Hepatocyte (in vitro differentiated cells): ENCODE measurements around the gene JDP2. TPM values are rescaled to one million over a fixed set of nuclear protein-coding genes. Genes with fewer than 3 reads are reported as not detected.
A peak's percentile ranks its signal among the peaks of the same experiment; 100 is the strongest.
"Not testable (repeated sequence)": the region's sequence is repeated elsewhere in the genome, so short reads cannot be mapped to it uniquely, and the experiment has no call there.

Experiments
- DNase-seq: peaks from one replicate; pipeline ENCODE4 v3.0.0-alpha.2; 2016; ENCODE audit warnings: low spot score
- H2AFZ ChIP-seq: fragments of 200-600 bp; sonication (generic); 2 replicates; pipeline ENCODE4 v1.6.0; 2016; ENCODE audit warnings: antibody characterized with exemption, mild to moderate bottlenecking
- H3K27ac ChIP-seq: fragments of 200-600 bp; sonication (generic); 2 replicates; pipeline ENCODE4 v1.5.1; 2016; ENCODE audit warnings: mild to moderate bottlenecking
- H3K27me3 ChIP-seq: fragments of 200-600 bp; sonication (generic); 2 replicates; pipeline ENCODE4 v1.6.1; 2016
- H3K36me3 ChIP-seq: fragments of 200-600 bp; sonication (generic); replicated peaks from 2 replicates; pipeline ENCODE4 v1.5.1; 2016; ENCODE audit warnings: low read depth; ENCODE audit not compliant: insufficient read depth
- H3K4me1 ChIP-seq: fragments of 200-600 bp; sonication (generic); 2 replicates; pipeline ENCODE4 v1.5.1; 2016; ENCODE audit warnings: mild to moderate bottlenecking, moderate library complexity; ENCODE audit not compliant: insufficient read depth
- H3K4me2 ChIP-seq: fragments of 200-600 bp; sonication (generic); 2 replicates; pipeline ENCODE4 v1.6.0; 2016
- H3K4me3 ChIP-seq: fragments of 200-600 bp; sonication (generic); 2 replicates; pipeline ENCODE4 v1.5.1; 2016; ENCODE audit warnings: mild to moderate bottlenecking
- H3K79me2 ChIP-seq: fragments of 200-600 bp; sonication (generic); 2 replicates; pipeline ENCODE4 v1.6.0; 2017; ENCODE audit warnings: mild to moderate bottlenecking
- H3K9me2 ChIP-seq: fragments of 200-600 bp; sonication (generic); replicated peaks from 2 replicates; pipeline ENCODE4 v1.6.0; 2017; ENCODE audit warnings: mild to moderate bottlenecking; ENCODE audit not compliant: insufficient read depth
- H3K9me3 ChIP-seq: fragments of 200-600 bp; sonication (generic); 2 replicates; pipeline ENCODE4 v1.5.1; 2016; ENCODE audit warnings: low read depth, mild to moderate bottlenecking
- H4K20me1 ChIP-seq: fragments of 200-600 bp; sonication (generic); 2 replicates; pipeline ENCODE4 v1.6.0; 2016; ENCODE audit warnings: mild to moderate bottlenecking; ENCODE audit not compliant: insufficient read depth, poor library complexity, severe bottlenecking
- CTCF ChIP-seq: fragments of 200-600 bp; sonication (generic); IDR thresholded peaks from 2 replicates; pipeline ENCODE4 v1.5.1; 2016; ENCODE audit warnings: antibody characterized with exemption, mild to moderate bottlenecking; ENCODE audit not compliant: poor library complexity
- EZH2 ChIP-seq: fragments of 200-600 bp; sonication (generic); IDR thresholded peaks from 2 replicates; pipeline ENCODE4 v1.6.1; 2016; ENCODE audit warnings: antibody characterized with exemption, mild to moderate bottlenecking, borderline replicate concordance
- EZH2phosphoT487 ChIP-seq: fragments of 200-600 bp; sonication (generic); IDR thresholded peaks from one replicate; pipeline ENCODE4 v1.6.1; 2018; ENCODE audit warnings: antibody characterized with exemption, mild to moderate bottlenecking, low read depth, moderate library complexity; ENCODE audit not compliant: unreplicated experiment, severe bottlenecking
- WGBS: methylation state at CpG from one replicate; pipeline ENCODE4 v1.1.6; 2016; ENCODE audit warnings: low lambda C conversion rate; ENCODE audit errors: missing lambda C conversion rate; 5-methylcytosine and 5-hydroxymethylcytosine counted together
- polyA plus RNA-seq: library from polyadenylated mRNA; unstranded; fragments of >200 nt; fragmentation: Nextera tagmentation; extraction: Ambion mirVana; gene quantifications from 2 replicates; pipeline ENCODE4 v1.2.1, GENCODE V29; 2016
- total RNA-seq: library from RNA; depleted of rRNA; stranded (reverse); fragments of >200 nt; gene quantifications from 2 replicates; pipeline ENCODE4 v1.2.3, GENCODE V29; 2014

The JDP2 gene
- total and polyA plus RNA-seq, 2 experiments from 2014 or later, result 68.9 to 85.4 TPM

- 74% methylated on average over 2 of the region's 2 CpGs for WGBS
- no peak overlapping the region for H3K4me2 ChIP-seq
These were observed 47.2 kb upstream of the JDP2 start for GRCh38 chr14:75380656-75381055.

GRCh38 chr14:75381642-75382041 lies 46.2 kb upstream of the JDP2 start:
- Histone ChIP-seq H2AFZ (no peak overlapping the region), H3K27me3 (no peaks in the 10 kb centered on the region), H3K4me2 (no peak overlapping the region), H3K4me1 (peaks cover 10% of the 10 kb centered on the region), H3K27ac (no peak overlapping the region), H3K36me3 (no peaks in the 10 kb centered on the region), H4K20me1 (no peaks in the 10 kb centered on the region), H3K9me3 (no peaks in the 10 kb centered on the region), H3K9me2 (no peaks in the 10 kb centered on the region), H3K4me3 (no peak overlapping the region), H3K79me2 (no peaks in the 10 kb centered on the region)
- TF ChIP-seq EZH2 (no peak), CTCF (no peak), EZH2phosphoT487 (no peak)
- no peak for DNase-seq

More at GRCh38 chr14:75380656-75381055, 47.2 kb upstream of the JDP2 start:
- H3K4me3 ChIP-seq, result no peak overlapping the region
- H3K79me2 ChIP-seq, result no peaks in the 10 kb centered on the region
- no peak for DNase-seq
- H3K27me3 ChIP-seq, result no peaks in the 10 kb centered on the region
- TF ChIP-seq CTCF, result no peak
- TF ChIP-seq EZH2, result no peak
- peak overlapping the region; percentile 49 for H3K27ac ChIP-seq
- H3K36me3 ChIP-seq, result no peaks in the 10 kb centered on the region
- H3K4me1 ChIP-seq, result peaks cover 10% of the 10 kb centered on the region
- no peak overlapping the region for H2AFZ ChIP-seq
- H4K20me1 ChIP-seq, result no peaks in the 10 kb centered on the region
- no peaks in the 10 kb centered on the region for H3K9me2 ChIP-seq
- H3K9me3 ChIP-seq, result no peaks in the 10 kb centered on the region

GRCh38 chr14:75383219-75383618 lies 44.6 kb upstream of the JDP2 start:
- 90% methylated on average over 9 of the region's 9 CpGs for WGBS
- not testable (repeated sequence) for H3K36me3 ChIP-seq, DNase-seq, H3K4me1 ChIP-seq, H4K20me1 ChIP-seq, H3K79me2 ChIP-seq, H3K4me3 ChIP-seq, H3K27ac ChIP-seq, H3K4me2 ChIP-seq, H2AFZ ChIP-seq, H3K9me3 ChIP-seq, H3K9me2 ChIP-seq, H3K27me3 ChIP-seq

GRCh38 chr14:75383721-75384120 lies 44.1 kb upstream of the JDP2 start:
- no peak overlapping the region for H3K4me3 ChIP-seq
- H3K36me3 ChIP-seq, result no peaks in the 10 kb centered on the region
- TF ChIP-seq CTCF (no peak), EZH2phosphoT487 (no peak), EZH2 (no peak)
- H2AFZ ChIP-seq, result no peak overlapping the region
- H4K20me1 ChIP-seq, result no peaks in the 10 kb centered on the region
- no peaks in the 10 kb centered on the region for H3K27me3 ChIP-seq
- no peaks in the 10 kb centered on the region for H3K9me2 ChIP-seq
- no peaks in the 10 kb centered on the region for H3K9me3 ChIP-seq
- no peak for DNase-seq
- H3K4me2 ChIP-seq, result no peak overlapping the region
- H3K4me1 ChIP-seq, result peaks cover 10% of the 10 kb centered on the region
- H3K27ac ChIP-seq, result no peak overlapping the region
- H3K79me2 ChIP-seq, result no peaks in the 10 kb centered on the region
- 90% methylated on average over 1 of the region's 1 CpG for WGBS
